HepG2 (cell line): ENCODE measurements around the gene HYCC2. TPM values are rescaled to one million over a fixed set of nuclear protein-coding genes. Genes with fewer than 3 reads are reported as not detected.

ENCODE experiments used
- BORCS8-MEF2B ChIP-seq: sonication (generic); formaldehyde crosslinking; IDR thresholded peaks from 2 replicates; pipeline ENCODE4 v1.8.0; 2022; ENCODE audit warnings: mild to moderate bottlenecking, missing genetic modification reagents
- GATAD2A ChIP-seq: IDR thresholded peaks from 2 replicates; pipeline ENCODE4 v1.6.1; 2016
- HMGA1 ChIP-seq: sonication (generic); formaldehyde crosslinking; conservative IDR thresholded peaks from 2 replicates; pipeline ENCODE4 v1.4.0; 2020; ENCODE audit warnings: missing genetic modification reagents
- HOXA9 ChIP-seq: sonication (generic); formaldehyde crosslinking; IDR thresholded peaks from 2 replicates; pipeline ENCODE4 v1.8.1; 2022; ENCODE audit warnings: missing genetic modification reagents, mild to moderate bottlenecking, moderate library complexity, borderline replicate concordance
- TAF15 ChIP-seq: fragments of 200-400 bp; formaldehyde crosslinking; IDR thresholded peaks from one replicate; pipeline ENCODE4 v1.6.1; 2018; ENCODE audit warnings: mild to moderate bottlenecking, low read depth, low read length; ENCODE audit not compliant: poor library complexity, severe bottlenecking
- TBX3 ChIP-seq: fragments of 450-650 bp; IDR thresholded peaks from 2 replicates; pipeline ENCODE4 v1.6.1; 2017; ENCODE audit warnings: antibody characterized with exemption, mild to moderate bottlenecking, inconsistent platforms, borderline replicate concordance
- ZNF224 ChIP-seq: sonication (generic); formaldehyde crosslinking; IDR thresholded peaks from 2 replicates; pipeline ENCODE4 v1.5.0; 2020; ENCODE audit warnings: mild to moderate bottlenecking, missing genetic modification reagents
- ZNF468 ChIP-seq: sonication (generic); formaldehyde crosslinking; IDR thresholded peaks from 2 replicates; pipeline ENCODE4 v1.8.0; 2022; ENCODE audit warnings: mild to moderate bottlenecking, moderate library complexity, missing genetic modification reagents
- ZNF670 ChIP-seq: sonication (generic); formaldehyde crosslinking; IDR thresholded peaks from 2 replicates; pipeline ENCODE4 v1.8.0; 2022; ENCODE audit warnings: mild to moderate bottlenecking, missing genetic modification reagents, borderline replicate concordance
- polyA plus RNA-seq, 8 experiments: library from polyadenylated mRNA; depleted of rRNA in 3 of 8; stranded (reverse) in 7 of 8; unstranded in 1 of 8; fragments of >200 nt; fragmentation: Illumina TruSeq in 4 of 8; extraction: Trizol in 4 of 8; gene quantifications; 2 replicates each; pipeline versions ENCODE4 v1.2.1 to v1.2.3, GENCODE V29; 2011 to 2016; ENCODE audit warnings: low read depth in 4 of 8, missing spikeins in 1 of 8, mixed read lengths in 1 of 8; ENCODE audit not compliant: insufficient read depth in 1 of 8
- total RNA-seq, 5 experiments: library from RNA; depleted of rRNA; stranded (reverse); fragments of >200 nt; fragmentation: Illumina TruSeq; extraction: Trizol; gene quantifications; 2 replicates each; pipeline ENCODE4 v1.2.3, GENCODE V29; 2016; ENCODE audit warnings: low read depth in 1 of 5
- TF ChIP-seq, protein P1 (sequence below): sonication (generic); formaldehyde crosslinking; IDR thresholded peaks from 2 replicates; pipeline ENCODE4 v1.4.0; 2020; ENCODE audit warnings: missing genetic modification reagents
- TF ChIP-seq, protein P2 (sequence below): sonication (generic); formaldehyde crosslinking; IDR thresholded peaks from 2 replicates; pipeline ENCODE4 v1.8.1; 2023; ENCODE audit warnings: mild to moderate bottlenecking, moderate library complexity, missing genetic modification reagents
- TF ChIP-seq, protein P3 (sequence below): sonication (generic); formaldehyde crosslinking; IDR thresholded peaks from 2 replicates; pipeline ENCODE4 v1.5.0; 2020; ENCODE audit warnings: mild to moderate bottlenecking, missing genetic modification reagents
- TF ChIP-seq, protein P4 (sequence below), 2 experiments: sonication (generic) in 1 of 2; formaldehyde crosslinking in 1 of 2; IDR thresholded peaks; 2 replicates each; pipeline versions ENCODE4 v1.4.0 to v1.6.1; 2016 to 2020; ENCODE audit warnings: borderline replicate concordance in 1 of 2, low read depth in 1 of 2, mild to moderate bottlenecking in 1 of 2, missing genetic modification reagents in 1 of 2
- TF ChIP-seq, protein P5 (sequence below): sonication (generic); formaldehyde crosslinking; IDR thresholded peaks from 2 replicates; pipeline ENCODE4 v1.5.0; 2020; ENCODE audit warnings: mild to moderate bottlenecking, missing genetic modification reagents

Gene HYCC2
- total and polyA plus RNA-seq, 2 of the 13 experiments (the other 11 are each of a cell fraction or from before 2014, with no cell fraction given): 4.7 to 13.9 TPM

DNA sequence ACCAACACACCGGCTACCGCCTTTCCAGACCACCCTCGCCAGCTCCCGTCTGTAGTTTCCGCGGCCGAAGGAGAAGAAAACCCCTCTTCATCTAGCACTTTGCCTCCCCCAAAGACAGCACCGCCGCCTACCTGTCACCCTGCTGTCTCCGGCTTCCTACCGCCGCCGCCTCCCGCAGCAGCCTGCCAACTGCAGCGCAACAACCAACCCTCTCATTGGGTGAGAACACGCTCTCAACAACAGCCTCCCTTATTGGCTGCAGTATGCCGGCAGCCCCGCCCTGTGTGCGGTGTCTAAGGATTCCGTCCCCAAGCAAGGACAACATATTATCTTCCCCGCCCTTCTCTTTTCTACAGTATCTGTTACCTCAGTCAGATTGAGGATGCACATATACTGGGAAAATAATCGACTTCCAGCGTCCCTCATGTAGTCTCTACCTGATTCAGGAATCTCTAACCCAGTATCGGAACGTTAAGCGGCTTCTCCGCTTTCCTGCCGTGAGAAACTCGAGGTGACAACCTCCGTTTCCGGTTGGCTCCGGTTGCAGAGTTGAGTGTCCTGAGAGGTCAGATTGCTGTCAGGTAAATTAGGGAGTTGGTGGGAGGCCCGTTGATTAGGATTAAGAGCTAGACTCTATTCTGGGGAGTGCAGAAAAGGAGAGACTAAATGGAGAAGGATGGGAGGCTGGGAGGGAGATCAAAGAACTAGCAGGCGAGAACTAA, at the start of gene HYCC2, which contains the start of gene NDUFB3 (continued):
- TF ChIP-seq GATAD2A: no peak; the same call in 1 of the 2 replicates
- no peak for TF ChIP-seq ZNF670 (CRISPR knock-in tag)
- TF ChIP-seq, protein P1, sequence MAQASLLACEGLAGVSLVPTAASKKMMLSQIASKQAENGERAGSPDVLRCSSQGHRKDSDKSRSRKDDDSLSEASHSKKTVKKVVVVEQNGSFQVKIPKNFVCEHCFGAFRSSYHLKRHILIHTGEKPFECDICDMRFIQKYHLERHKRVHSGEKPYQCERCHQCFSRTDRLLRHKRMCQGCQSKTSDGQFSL (CRISPR knock-in tag): no peak; the same call in 1 of the 2 replicates
- TF ChIP-seq, protein P2, sequence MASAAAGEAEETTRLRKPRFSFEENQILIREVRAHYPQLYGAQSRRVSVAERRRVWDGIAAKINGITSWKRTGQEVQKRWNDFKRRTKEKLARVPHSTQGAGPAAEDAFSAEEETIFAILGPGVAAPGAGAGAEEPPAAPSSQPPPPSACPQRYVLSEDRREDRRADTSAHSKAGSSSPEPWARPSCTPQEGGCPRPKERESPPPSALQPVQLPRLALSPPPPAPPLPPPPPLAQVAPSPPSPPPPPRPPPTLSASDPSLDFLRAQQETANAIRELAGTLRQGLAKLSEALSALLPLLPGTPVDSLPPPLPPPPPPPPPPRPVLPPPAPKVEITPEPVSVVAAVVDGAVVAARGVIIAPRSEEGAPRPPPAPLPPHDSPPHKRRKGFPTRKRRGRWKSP (CRISPR knock-in tag): peak; percentile 89
- TF ChIP-seq ZNF224: no peak; the same call in 1 of the 2 replicates
- TF ChIP-seq HOXA9 (CRISPR knock-in tag): peak; percentile 93
- TF ChIP-seq, protein P3, sequence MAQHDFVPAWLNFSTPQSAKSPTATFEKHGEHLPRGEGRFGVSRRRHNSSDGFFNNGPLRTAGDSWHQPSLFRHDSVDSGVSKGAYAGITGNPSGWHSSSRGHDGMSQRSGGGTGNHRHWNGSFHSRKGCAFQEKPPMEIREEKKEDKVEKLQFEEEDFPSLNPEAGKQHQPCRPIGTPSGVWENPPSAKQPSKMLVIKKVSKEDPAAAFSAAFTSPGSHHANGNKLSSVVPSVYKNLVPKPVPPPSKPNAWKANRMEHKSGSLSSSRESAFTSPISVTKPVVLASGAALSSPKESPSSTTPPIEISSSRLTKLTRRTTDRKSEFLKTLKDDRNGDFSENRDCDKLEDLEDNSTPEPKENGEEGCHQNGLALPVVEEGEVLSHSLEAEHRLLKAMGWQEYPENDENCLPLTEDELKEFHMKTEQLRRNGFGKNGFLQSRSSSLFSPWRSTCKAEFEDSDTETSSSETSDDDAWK (CRISPR knock-in tag): no peak
- no peak for TF ChIP-seq TAF15
- peak; percentile 76 for TF ChIP-seq BORCS8-MEF2B (CRISPR knock-in tag)
- TF ChIP-seq, protein P4, sequence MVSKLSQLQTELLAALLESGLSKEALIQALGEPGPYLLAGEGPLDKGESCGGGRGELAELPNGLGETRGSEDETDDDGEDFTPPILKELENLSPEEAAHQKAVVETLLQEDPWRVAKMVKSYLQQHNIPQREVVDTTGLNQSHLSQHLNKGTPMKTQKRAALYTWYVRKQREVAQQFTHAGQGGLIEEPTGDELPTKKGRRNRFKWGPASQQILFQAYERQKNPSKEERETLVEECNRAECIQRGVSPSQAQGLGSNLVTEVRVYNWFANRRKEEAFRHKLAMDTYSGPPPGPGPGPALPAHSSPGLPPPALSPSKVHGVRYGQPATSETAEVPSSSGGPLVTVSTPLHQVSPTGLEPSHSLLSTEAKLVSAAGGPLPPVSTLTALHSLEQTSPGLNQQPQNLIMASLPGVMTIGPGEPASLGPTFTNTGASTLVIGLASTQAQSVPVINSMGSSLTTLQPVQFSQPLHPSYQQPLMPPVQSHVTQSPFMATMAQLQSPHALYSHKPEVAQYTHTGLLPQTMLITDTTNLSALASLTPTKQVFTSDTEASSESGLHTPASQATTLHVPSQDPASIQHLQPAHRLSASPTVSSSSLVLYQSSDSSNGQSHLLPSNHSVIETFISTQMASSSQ (IDR thresholded peaks at IDR 0.05; ENCODE audit: low read depth): peak; percentile 68; the same call in 1 of the 2 replicates
- TF ChIP-seq, protein P4 (CRISPR knock-in tag; IDR thresholded peaks at IDR 0.05; ENCODE audit: borderline replicate concordance): peak; percentile 88; the same call in 1 of the 2 replicates
- TF ChIP-seq, protein P5, sequence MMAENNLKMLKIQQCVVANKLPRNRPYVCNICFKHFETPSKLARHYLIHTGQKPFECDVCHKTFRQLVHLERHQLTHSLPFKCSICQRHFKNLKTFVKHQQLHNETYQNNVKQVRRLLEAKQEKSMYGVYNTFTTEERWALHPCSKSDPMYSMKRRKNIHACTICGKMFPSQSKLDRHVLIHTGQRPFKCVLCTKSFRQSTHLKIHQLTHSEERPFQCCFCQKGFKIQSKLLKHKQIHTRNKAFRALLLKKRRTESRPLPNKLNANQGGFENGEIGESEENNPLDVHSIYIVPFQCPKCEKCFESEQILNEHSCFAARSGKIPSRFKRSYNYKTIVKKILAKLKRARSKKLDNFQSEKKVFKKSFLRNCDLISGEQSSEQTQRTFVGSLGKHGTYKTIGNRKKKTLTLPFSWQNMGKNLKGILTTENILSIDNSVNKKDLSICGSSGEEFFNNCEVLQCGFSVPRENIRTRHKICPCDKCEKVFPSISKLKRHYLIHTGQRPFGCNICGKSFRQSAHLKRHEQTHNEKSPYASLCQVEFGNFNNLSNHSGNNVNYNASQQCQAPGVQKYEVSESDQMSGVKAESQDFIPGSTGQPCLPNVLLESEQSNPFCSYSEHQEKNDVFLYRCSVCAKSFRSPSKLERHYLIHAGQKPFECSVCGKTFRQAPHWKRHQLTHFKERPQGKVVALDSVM: peak; percentile 52
- TF ChIP-seq TBX3: peak; percentile 66; the same call in 1 of the 2 replicates
- no peak for TF ChIP-seq HMGA1
- TF ChIP-seq ZNF468 (CRISPR knock-in tag): no peak
